ENCODE measurements around the gene COL9A3.

The COL9A3 gene

GRCh38 chr20:62816884-62817873 lies at the start of gene COL9A3:
TSS of gene COL9A3 (plus strand) at chr20:62817050. CDS start at chr20:62817065, 15 bp downstream.
- no peak for DNase-seq

- no peak for DNase-seq
Measured at GRCh38 chr20:62768234-62768546, 48.7 kb upstream of the COL9A3 start.

GRCh38 chr20:62768551-62769287 lies 48.1 kb upstream of the COL9A3 start:
- no peak for DNase-seq

- DNase-seq, result no peak
Measured at GRCh38 chr20:62769346-62770071, 47.3 kb upstream of the COL9A3 start.

- DNase-seq, result no peak
Measured at GRCh38 chr20:62770111-62770910, 46.5 kb upstream of the COL9A3 start.

GRCh38 chr20:62770916-62771315 lies 45.9 kb upstream of the COL9A3 start:
- DNase-seq, result no peak

GRCh38 chr20:62771396-62772102 lies 45.3 kb upstream of the COL9A3 start:
- DNase-seq, result no peak

GRCh38 chr20:62772103-62772611 lies 44.7 kb upstream of the COL9A3 start:
- no peak for DNase-seq

GRCh38 chr20:62772619-62772989 lies 44.2 kb upstream of the COL9A3 start:
- no peak for DNase-seq

- no peak for DNase-seq
Measured at GRCh38 chr20:62772990-62773844, 43.6 kb upstream of the COL9A3 start.

- DNase-seq, result no peak
Measured at GRCh38 chr20:62773845-62774714, 42.8 kb upstream of the COL9A3 start.

GRCh38 chr20:62774762-62775161 lies 42.1 kb upstream of the COL9A3 start:
- DNase-seq, result no peak

- DNase-seq, result no peak
Measured at GRCh38 chr20:62775206-62775605, 41.6 kb upstream of the COL9A3 start.

- no peak for DNase-seq
Measured at GRCh38 chr20:62776035-62776691, 40.7 kb upstream of the COL9A3 start.

- no peak for DNase-seq
Measured at GRCh38 chr20:62776692-62777527, 39.9 kb upstream of the COL9A3 start.

- no peak for DNase-seq
Measured at GRCh38 chr20:62777528-62777830, 39.4 kb upstream of the COL9A3 start.

GRCh38 chr20:62778058-62778457 lies 38.8 kb upstream of the COL9A3 start:
- no peak for DNase-seq

Measured in NCI-H1436 treated with DMSO at 0.1 percent for 48 hours (cell line).